Activated CD4-positive, alpha-beta T cell treated with anti-CD3 and anti-CD28 coated beads, Interleukin-2, amount 10 ng/mL, durations not matched to agents 7 days and 5 days (primary cell): Measurements from ENCODE around the gene MFAP1. TPM values are rescaled to one million over a fixed set of nuclear protein-coding genes. Genes with fewer than 3 reads are reported as not detected.
A peak's percentile ranks its signal among the peaks of the same experiment; 100 is the strongest.
"Not testable (repeated sequence)": the region's sequence is repeated elsewhere in the genome, so short reads cannot be mapped to it uniquely, and the experiment has no call there.

Experiments
- CTCF ChIA-PET: fragments of 350-600 bp; sonication (Branson Sonifier 250); formaldehyde crosslinking; loops from one replicate; lab custom pipeline; 2021; ENCODE audit warnings: antibody characterized with exemption; lab: Charles Lee
- POLR2A ChIA-PET: fragments of 350-600 bp; sonication (Branson Sonifier 250); formaldehyde crosslinking; loops from one replicate; lab custom pipeline; 2021; ENCODE audit warnings: antibody characterized with exemption; lab: Charles Lee
- DNase-seq: peaks from one replicate; pipeline ENCODE4 v3.0.0-alpha.2; 2020
- H3K27ac Mint-ChIP-seq: one replicate; pipeline ENCODE4 v1.8.0; 2021; ENCODE audit warnings: mild to moderate bottlenecking, moderate library complexity, mixed read lengths
- H3K27me3 Mint-ChIP-seq: one replicate; pipeline ENCODE4 v1.8.0; 2021; ENCODE audit warnings: mixed read lengths
- H3K36me3 Mint-ChIP-seq: one replicate; pipeline ENCODE4 v1.8.0; 2021; ENCODE audit warnings: low read depth, mixed read lengths
- H3K4me1 Mint-ChIP-seq: one replicate; pipeline ENCODE4 v1.8.0; 2021; ENCODE audit warnings: mixed read lengths
- H3K4me3 Mint-ChIP-seq: one replicate; pipeline ENCODE4 v1.8.0; 2021; ENCODE audit warnings: mild to moderate bottlenecking, moderate library complexity, mixed read lengths
- H3K9me3 Mint-ChIP-seq: one replicate; pipeline ENCODE4 v1.8.0; 2021; ENCODE audit warnings: mixed read lengths
- total RNA-seq, 2 experiments: library from RNA; stranded (reverse); gene quantifications; one replicate each; pipeline ENCODE4 v1.2.3, GENCODE V29; 2021

MFAP1 gene
- total RNA-seq, 2 experiments from 2014 or later: 38.8 to 42.2 TPM

DNA sequence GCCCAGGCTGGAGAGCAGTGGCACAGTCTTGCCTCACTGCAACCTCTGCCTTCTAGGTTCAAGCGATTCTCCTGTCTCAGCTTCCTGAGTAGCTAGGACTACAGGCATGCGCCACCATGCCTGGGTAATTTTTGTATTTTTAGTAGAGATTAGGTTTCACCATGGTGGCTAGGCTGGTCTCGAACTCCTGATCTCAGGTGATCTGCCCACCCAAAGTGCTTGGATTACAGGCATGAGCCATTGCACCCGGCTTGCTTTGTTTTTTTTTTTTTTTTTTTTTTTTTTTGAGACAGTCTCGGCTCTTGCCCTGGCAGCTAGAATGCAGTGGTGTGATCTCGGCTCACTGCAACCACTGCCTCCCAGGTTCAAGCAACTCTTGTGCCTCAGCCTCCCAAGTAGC lies 8.0 kb upstream of the MFAP1 start:
- H3K4me1 Mint-ChIP-seq: peaks cover 54% of the 10 kb centered on the region
- not testable (repeated sequence) for DNase-seq, H3K27me3 Mint-ChIP-seq, H3K9me3 Mint-ChIP-seq
- ChIA-PET CTCF (interaction anchor here (1.0 to 1.5 kb wide), 2 partner anchors 19 to 21 kb away, joined by 4 to 6 read pairs; no protein-coding TSS in a partner anchor), POLR2A (interaction anchor here (0.6 kb wide), 1 partner anchor 372 kb away, joined by 3 read pairs; no protein-coding TSS in a partner anchor)
- H3K27ac Mint-ChIP-seq: peak overlapping the region; percentile 83
- H3K4me3 Mint-ChIP-seq: peak overlapping the region; percentile 55
- H3K36me3 Mint-ChIP-seq: peaks cover 61% of the 10 kb centered on the region

DNA sequence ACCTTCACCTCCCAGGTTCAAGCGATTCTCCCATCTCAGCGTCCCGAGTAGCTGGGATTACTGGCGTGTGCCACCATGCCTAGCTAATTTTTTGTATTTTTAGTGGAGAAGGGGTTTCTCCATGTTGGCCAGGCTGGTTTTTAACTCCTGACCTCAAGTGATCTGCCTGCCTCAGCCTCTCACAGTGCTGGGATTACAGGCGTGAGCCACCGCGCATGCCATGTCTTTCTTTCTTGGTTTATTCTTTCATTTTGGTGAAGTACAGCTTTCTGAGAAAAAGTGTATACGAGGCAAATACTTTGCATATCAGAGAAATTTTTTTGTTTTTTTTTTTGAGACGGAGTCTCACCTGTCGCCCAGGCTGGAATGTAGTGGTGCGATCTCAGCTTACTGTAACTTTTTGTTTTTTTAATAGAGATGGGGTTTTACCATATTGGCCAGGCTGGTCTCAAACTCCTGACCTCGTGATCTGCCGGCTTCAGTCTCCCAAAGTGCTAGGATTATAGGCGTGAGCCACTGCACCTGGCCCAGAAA lies 7.1 kb upstream of the MFAP1 start:
- CTCF ChIA-PET: interaction anchor here (0.7 to 1.5 kb wide), 4 partner anchors 20 to 1332 kb away, joined by 3 to 6 read pairs (median 4); no protein-coding TSS in a partner anchor
- peak overlapping the region; percentile 55 for H3K4me3 Mint-ChIP-seq
- H3K9me3 Mint-ChIP-seq, DNase-seq, POLR2A ChIA-PET, H3K27me3 Mint-ChIP-seq: not testable (repeated sequence)
- peaks cover 62% of the 10 kb centered on the region for H3K36me3 Mint-ChIP-seq
- H3K27ac Mint-ChIP-seq: peak overlapping the region; percentile 83
- peaks cover 53% of the 10 kb centered on the region for H3K4me1 Mint-ChIP-seq

DNA sequence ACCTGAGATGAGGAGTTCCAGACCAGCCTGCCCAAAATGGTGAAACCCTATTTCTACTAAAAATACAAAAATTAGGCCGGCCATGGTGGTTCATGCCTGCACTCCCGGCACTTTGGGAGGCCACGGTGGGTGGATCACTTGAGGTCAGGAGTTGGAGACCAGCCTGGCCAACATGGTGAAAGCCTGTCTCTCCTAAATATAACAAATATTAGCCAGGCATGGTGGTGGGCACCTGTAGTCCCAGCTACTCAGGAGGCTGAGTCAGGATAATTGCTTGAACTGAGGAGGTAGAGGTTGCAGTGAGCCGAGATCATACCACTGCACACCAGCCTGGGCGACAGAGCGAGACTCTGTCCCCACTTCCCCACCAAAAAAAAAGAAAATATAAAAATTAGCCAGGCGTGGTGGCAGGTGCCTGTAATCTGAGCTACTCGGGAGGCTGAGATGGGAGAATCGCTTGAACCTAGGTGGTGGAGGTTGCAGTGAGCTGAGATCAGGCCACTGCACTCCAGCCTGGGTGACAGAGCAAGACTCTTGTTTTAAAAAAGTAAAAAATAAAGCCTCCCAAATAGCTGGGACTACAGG lies 6.3 kb upstream of the MFAP1 start:
- H3K27me3 Mint-ChIP-seq, H3K9me3 Mint-ChIP-seq, H3K27ac Mint-ChIP-seq, POLR2A ChIA-PET, DNase-seq: not testable (repeated sequence)
- Mint-ChIP-seq H3K4me3 (peak overlapping the region; percentile 40), H3K36me3 (peaks cover 57% of the 10 kb centered on the region), H3K4me1 (peaks cover 60% of the 10 kb centered on the region)
- CTCF ChIA-PET: interaction anchor here (0.7 to 1.5 kb wide), 3 partner anchors 21 to 1333 kb away, joined by 3 to 6 read pairs (median 3); no protein-coding TSS in a partner anchor

DNA sequence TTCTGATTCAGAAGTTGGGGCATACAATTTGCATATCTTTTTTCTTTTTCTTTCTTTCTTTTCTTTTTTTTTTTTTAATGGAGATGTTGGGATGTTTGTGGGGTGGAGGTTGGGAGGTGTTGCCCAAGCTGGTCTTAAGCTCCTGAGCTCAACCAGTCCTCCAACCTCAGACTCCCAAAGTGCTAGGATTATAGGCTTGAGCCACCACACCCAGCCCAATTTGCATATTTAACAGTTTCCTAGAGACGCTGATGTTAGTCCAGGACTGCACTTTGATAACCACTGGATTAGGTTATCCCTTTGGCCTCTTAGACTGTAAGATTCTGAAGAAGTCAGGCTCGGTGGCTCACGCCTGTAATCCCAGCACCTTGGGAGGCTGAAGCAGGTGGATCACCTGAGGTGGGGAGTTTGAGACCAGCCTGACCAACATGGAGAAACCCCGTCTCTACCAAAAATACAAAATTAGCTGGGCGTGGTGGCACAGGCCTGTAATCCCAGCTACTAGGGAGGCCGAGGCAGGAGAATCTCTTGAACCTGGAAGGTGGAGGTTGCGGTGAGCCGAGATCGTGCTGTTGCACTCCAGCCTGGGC lies 5.6 kb upstream of the MFAP1 start:
- Mint-ChIP-seq H3K36me3 (peaks cover 52% of the 10 kb centered on the region), H3K4me1 (peaks cover 58% of the 10 kb centered on the region), H3K4me3 (peak overlapping the region; percentile 96), H3K27ac (peak overlapping the region; percentile 15)
- DNase-seq, CTCF ChIA-PET, POLR2A ChIA-PET, H3K27me3 Mint-ChIP-seq, H3K9me3 Mint-ChIP-seq: not testable (repeated sequence)

DNA sequence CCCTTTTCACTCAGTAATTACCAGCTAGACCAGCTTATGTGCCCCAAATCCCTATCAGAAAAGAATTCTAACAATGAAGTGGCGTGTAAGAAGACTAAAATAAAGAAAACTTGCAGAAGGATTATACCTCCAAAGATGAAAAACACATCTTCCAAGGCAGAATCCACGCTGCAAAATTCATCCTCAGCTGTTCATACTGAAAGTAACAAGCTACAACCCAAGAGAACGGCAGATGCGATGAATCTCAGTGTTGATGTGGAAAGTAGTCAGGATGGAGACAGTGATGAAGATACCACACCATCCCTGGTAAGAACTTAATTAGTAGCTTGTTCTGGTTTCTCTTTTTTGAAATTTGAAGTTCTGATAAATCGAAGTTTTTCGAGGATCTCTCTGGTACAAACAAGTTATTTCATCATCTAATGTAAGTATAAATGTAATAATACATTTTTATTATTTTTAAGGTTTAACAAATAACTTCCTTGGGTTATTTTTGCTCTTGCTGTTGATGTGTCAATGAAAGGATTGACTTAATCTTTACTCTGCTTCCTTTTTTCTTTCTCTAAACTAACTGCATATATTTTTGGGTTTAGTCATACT lies 3.7 kb upstream of the MFAP1 start:
- peak overlapping the region; percentile 97 for H3K27ac Mint-ChIP-seq
- peaks cover 2% of the 10 kb centered on the region for H3K9me3 Mint-ChIP-seq
- no peaks in the 10 kb centered on the region for H3K27me3 Mint-ChIP-seq
- DNase-seq: peak; percentile 42
- POLR2A ChIA-PET: interaction anchor here (0.6 to 0.9 kb wide), 3 partner anchors 21 to 35 kb away, joined by 3 to 4 read pairs (median 3); partner anchors contain the start of genes HYPK and SERINC4
- H3K36me3 Mint-ChIP-seq: peaks cover 52% of the 10 kb centered on the region
- H3K4me1 Mint-ChIP-seq: peaks cover 63% of the 10 kb centered on the region
- peak overlapping the region; percentile 96 for H3K4me3 Mint-ChIP-seq
- CTCF ChIA-PET: interaction anchor here (1.3 to 1.4 kb wide), 2 partner anchors 9 to 13 kb away, joined by 3 to 5 read pairs; no protein-coding TSS in a partner anchor

DNA sequence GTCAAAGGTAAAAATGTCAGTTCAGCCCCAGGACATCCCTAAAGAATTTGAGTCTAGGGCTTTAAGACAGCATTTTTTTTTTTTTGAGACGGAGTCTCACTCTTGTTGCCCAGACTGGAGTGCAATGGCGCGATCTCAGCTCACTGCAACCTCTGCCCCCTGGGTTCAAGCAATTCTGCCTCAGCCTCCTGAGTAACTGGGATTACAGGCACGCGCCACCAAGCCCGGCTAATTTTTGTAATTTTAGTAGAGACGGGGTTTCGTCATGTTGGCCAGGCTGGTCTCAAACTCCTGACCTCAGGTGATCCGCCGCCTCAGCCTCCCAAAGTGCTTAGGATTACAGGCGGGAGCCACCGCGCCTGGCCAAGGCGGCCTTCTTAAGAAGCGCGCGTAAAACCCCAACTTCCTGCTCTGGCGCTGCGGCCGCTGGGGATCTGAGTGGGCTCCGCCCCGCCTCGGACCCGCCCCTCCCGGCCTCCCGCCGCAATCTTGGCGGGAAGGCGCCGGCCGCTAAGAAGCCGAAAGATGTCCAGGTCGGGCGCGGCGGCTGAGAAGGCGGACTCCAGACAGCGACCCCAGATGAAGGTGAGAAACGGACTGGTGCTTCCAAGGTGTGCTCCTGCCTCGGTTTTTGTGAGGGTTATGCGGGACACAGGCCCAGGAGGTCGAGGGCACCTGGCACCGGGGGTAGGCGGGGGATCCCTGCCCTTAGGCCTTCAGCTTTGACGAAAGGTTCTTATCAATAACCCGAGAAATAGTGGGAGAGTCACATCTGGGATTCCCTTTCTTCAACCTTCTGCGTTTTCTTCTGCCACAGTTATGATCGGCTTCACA lies 2.2 kb upstream of the MFAP1 start, which contains the start of gene WDR76:
Gene WDR76, plus strand, starts transcription at position 495 of the 834 bp plus-strand sequence. Its CDS starts 31 bp downstream, at position 526.
- peak within 1 kb of the TSS; percentile 97 for H3K27ac Mint-ChIP-seq
- H3K27me3 Mint-ChIP-seq: no peaks in the 10 kb centered on the region
- H3K9me3 Mint-ChIP-seq: peaks cover 2% of the 10 kb centered on the region
- POLR2A ChIA-PET: interaction anchor here (0.5 to 0.9 kb wide), 2 partner anchors 23 to 34 kb away, joined by 3 read pairs; no protein-coding TSS in a partner anchor
- CTCF ChIA-PET: interaction anchor here (1.0 to 1.3 kb wide), 2 partner anchors 15 to 17 kb away, joined by 3 to 5 read pairs; no protein-coding TSS in a partner anchor
- peaks cover 65% of the 10 kb centered on the region for H3K4me1 Mint-ChIP-seq
- H3K36me3 Mint-ChIP-seq: peaks cover 46% of the 10 kb centered on the region
- peak; percentile 82 for DNase-seq
- H3K4me3 Mint-ChIP-seq: peak within 1 kb of the TSS; percentile 96

DNA sequence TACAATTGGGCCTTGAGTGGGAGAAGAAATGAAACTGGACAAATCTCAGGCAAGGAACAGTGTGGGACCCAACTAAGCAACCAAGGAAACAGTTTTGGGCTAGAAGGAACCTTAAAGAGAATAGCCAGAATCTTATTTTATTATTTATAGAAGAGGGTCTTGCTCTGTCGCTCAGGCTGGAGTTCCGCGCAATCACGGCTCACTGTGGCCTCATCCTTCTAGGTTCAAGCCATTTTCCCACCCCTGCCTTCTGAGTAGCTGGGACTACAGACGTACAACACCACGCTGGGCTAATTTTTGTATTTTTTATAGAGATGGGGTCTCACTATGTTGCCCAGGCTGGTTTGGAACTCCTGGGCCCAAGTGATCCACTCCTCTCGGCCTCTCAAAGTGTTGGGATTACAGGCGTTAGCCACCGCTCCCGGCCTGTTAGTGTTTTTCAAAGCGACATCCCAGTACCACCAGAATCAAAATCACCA lies 1.6 kb upstream of the MFAP1 start:
- peaks cover 47% of the 10 kb centered on the region for H3K36me3 Mint-ChIP-seq
- POLR2A ChIA-PET: no interaction called here

DNA sequence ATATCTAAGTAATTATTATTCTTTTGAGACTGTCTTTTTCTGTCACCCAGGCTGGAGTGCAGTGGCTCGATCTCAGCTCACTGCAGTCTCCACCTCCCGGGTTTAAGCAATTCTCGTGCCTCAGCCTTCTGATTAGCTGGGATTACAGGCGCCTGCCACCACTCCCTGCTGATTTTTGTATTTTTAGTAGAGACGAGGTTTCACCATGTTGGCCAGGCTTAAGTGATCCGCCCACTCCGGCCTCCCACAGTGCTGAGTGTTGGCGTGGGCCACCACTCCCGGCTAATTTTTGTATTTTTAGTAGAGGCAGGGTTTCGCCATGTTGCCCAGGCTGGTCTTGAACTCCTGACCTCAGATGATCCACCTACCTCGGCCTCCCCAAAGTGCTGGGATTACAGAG lies 815 bp upstream of the MFAP1 start:
- H3K27ac Mint-ChIP-seq: peak overlapping the region; percentile 97
- POLR2A ChIA-PET: interaction anchor here (0.5 to 1.1 kb wide), 3 partner anchors 12 to 49 kb away, joined by 3 to 6 read pairs (median 4); partner anchors contain the start of gene ELL3
- CTCF ChIA-PET: interaction anchor here (0.6 to 1.0 kb wide), 4 partner anchors 12 to 1768 kb away, joined by 3 to 6 read pairs (median 4); no protein-coding TSS in a partner anchor
- H3K4me3 Mint-ChIP-seq, DNase-seq, H3K27me3 Mint-ChIP-seq, H3K9me3 Mint-ChIP-seq: not testable (repeated sequence)
- peaks cover 42% of the 10 kb centered on the region for H3K36me3 Mint-ChIP-seq
- peaks cover 60% of the 10 kb centered on the region for H3K4me1 Mint-ChIP-seq

More for the DNA sequence above, 1.6 kb upstream of the MFAP1 start:
- peak overlapping the region; percentile 96 for H3K4me3 Mint-ChIP-seq
- H3K4me1 Mint-ChIP-seq: peaks cover 65% of the 10 kb centered on the region
- H3K9me3 Mint-ChIP-seq: peaks cover 2% of the 10 kb centered on the region
- no peaks in the 10 kb centered on the region for H3K27me3 Mint-ChIP-seq
- peak overlapping the region; percentile 97 for H3K27ac Mint-ChIP-seq
- DNase-seq: no peak
- CTCF ChIA-PET: no interaction called here

DNA sequence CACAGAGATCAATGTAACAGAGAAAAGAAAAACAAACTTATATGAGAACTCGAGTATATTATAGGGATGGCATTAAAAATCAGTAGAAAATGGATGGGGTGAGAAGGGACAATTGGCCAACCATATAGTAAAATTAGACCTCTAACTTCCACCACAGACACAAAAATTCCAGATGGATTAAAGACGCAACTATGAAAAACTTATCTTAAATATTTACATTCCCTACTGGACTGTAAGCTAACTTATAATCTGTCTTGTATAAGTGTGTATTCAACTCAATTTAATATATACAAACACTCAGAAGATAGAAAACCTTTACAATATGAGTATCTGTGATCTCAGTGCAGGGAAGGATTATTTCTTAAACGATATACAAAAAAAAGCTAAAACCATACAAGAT lies 3.0 kb downstream of the MFAP1 start:
- ChIA-PET CTCF (interaction anchor here (0.6 to 2.6 kb wide), 3 partner anchors 12 to 19 kb away, joined by 3 to 7 read pairs (median 3); no protein-coding TSS in a partner anchor), POLR2A (interaction anchor here (0.6 kb wide), 1 partner anchor 26 kb away, joined by 5 read pairs; no protein-coding TSS in a partner anchor)
- Mint-ChIP-seq H3K4me1 (peaks cover 47% of the 10 kb centered on the region), H3K27ac (peak overlapping the region; percentile 63), H3K4me3 (peak overlapping the region; percentile 33), H3K36me3 (peaks cover 24% of the 10 kb centered on the region), H3K9me3 (peaks cover 2% of the 10 kb centered on the region), H3K27me3 (no peaks in the 10 kb centered on the region)
- DNase-seq: no peak

DNA sequence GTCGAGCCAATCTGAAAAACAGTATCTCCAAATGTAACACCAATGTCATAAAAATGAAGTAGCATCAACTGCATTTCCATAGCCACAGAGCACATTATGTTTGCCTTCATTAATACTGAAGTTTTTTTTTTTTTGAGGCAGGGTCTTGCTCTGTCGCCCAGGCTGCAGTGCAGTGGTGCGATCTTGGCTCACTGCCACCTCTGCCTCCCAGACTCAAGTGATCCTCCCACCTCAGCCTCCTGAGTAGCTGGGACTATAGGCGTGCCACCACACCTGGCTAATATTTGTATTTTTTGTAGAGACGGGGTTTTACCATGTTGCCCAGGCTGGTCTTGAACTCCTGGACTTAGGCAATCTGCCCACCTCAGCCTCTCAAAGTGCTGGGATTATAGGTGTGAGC lies 9.4 kb downstream of the MFAP1 start:
- CTCF ChIA-PET, DNase-seq, POLR2A ChIA-PET: not testable (repeated sequence)

DNA sequence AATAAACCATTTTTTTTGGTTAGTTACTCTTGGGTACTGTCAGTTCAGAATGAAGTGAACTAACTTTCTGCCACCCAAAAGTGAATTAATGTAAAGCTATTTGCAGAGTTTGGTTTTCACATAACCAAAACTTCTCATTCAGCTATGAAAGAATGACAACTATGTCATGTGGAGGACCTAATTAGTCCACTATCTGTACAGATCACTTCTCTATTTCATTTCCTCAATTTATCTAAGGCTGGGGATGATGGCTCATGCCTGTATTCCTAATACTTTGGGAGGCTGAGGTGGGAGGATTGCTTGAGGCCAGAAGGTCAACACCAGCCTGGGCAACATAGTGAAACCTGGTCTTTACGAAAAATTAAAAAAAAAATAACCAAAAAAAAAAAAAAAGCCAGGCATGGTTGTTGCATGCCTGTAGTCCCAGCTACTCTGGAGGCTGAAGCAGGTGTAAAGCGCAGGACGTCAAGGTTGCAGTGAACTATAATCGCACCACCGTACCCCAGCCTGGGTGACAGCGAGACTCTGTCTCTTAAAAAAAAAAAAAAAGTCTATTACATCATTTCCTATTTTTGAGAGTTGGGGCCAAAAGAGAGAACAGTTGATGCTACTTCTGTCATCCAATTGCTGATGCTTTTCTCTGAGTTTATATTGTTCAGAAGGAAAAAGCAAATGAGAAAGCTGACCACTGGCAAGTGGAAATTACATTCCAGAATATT lies 15.4 kb downstream of the MFAP1 start:
- no peaks in the 10 kb centered on the region for H3K27me3 Mint-ChIP-seq
- no peak overlapping the region for H3K27ac Mint-ChIP-seq
- ChIA-PET POLR2A (no interaction called here), CTCF (interaction anchor here (0.6 to 1.3 kb wide), 5 partner anchors 9 to 22 kb away, joined by 3 to 7 read pairs (median 3); partner anchors contain the start of genes HYPK and SERINC4)
- peaks cover 12% of the 10 kb centered on the region for H3K4me1 Mint-ChIP-seq
- no peak for DNase-seq
- H3K36me3 Mint-ChIP-seq: peaks cover 70% of the 10 kb centered on the region
- no peaks in the 10 kb centered on the region for H3K9me3 Mint-ChIP-seq
- H3K4me3 Mint-ChIP-seq: no peak overlapping the region

More for the DNA sequence above, 9.4 kb downstream of the MFAP1 start:
- not testable (repeated sequence) for H3K4me3 Mint-ChIP-seq, H3K9me3 Mint-ChIP-seq, H3K27me3 Mint-ChIP-seq
- peak overlapping the region; percentile 21 for H3K27ac Mint-ChIP-seq
- peaks cover 19% of the 10 kb centered on the region for H3K4me1 Mint-ChIP-seq
- peaks cover 46% of the 10 kb centered on the region for H3K36me3 Mint-ChIP-seq
